C4-2B (cell line): ENCODE data around the gene ATP5ME.

ENCODE experiments used
- H3K27ac ChIP-seq: fragments of 450-650 bp; 2 replicates; pipeline ENCODE4 v1.5.1; 2017
- CTCF ChIP-seq: fragments of 450-650 bp; conservative IDR thresholded peaks from 2 replicates; pipeline ENCODE4 v1.5.1; 2017; ENCODE audit warnings: mild to moderate bottlenecking
- ZFX ChIP-seq: fragments of 450-650 bp; IDR thresholded peaks from 2 replicates; pipeline ENCODE4 v1.6.1; 2017

ATP5ME gene

GRCh38 chr4:684623-685327 is 10.7 kb upstream of the ATP5ME start:
- TF ChIP-seq CTCF (no peak), ZFX (no peak)
- no peak overlapping the region for H3K27ac ChIP-seq

GRCh38 chr4:683982-684622 is 10.0 kb upstream of the ATP5ME start:
- no peak overlapping the region for H3K27ac ChIP-seq
- TF ChIP-seq CTCF (peak; percentile 82), ZFX (no peak)

GRCh38 chr4:683247-683897 is 9.3 kb upstream of the ATP5ME start:
- peak overlapping the region; percentile 33; the same call in 1 of the 2 replicates for H3K27ac ChIP-seq

GRCh38 chr4:682490-683172 is 8.6 kb upstream of the ATP5ME start:
- no peak for TF ChIP-seq ZFX
- TF ChIP-seq CTCF = no peak
- peak overlapping the region; percentile 33 for H3K27ac ChIP-seq

More at GRCh38 chr4:683247-683897, 9.3 kb upstream of the ATP5ME start:
- TF ChIP-seq ZFX (no peak), CTCF (no peak)

- no peak for TF ChIP-seq CTCF
- no peak for TF ChIP-seq ZFX
- peak overlapping the region; percentile 33 for H3K27ac ChIP-seq
These were observed 7.8 kb upstream of the ATP5ME start for GRCh38 chr4:681736-682451.

GRCh38 chr4:680928-681645 is 7.0 kb upstream of the ATP5ME start:
- TF ChIP-seq CTCF (no peak), ZFX (no peak)
- H3K27ac ChIP-seq = peak overlapping the region; percentile 66
